ENCODE results near the gene UBL5.
"Not testable (repeated sequence)": the region's sequence is repeated elsewhere in the genome, so short reads cannot be mapped to it uniquely, and the experiment has no call there.

Gene UBL5

DNA sequence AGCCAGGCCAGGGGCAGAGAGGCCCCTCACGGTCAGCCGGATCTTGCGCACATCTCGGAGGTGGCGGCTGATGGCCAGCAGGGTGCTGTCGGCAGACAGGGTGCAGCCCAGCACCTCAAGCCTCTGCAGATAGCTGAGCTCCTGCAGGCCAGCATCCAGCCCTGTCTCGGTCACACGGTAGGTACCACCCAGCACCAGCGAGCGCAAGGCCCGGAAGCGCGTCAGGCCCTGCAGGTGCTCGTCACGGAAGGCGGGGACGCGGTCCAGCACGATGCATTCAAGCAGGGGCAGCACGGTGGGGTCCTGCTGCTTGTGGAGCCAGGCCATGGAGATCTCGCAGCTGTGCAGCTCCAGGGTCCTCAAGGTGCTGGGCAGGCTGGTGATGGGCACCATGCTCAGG lies 16.6 kb upstream of the UBL5 start:
- no peak for DNase-seq (ENCODE audit: low read depth in 2 of 2)

DNA sequence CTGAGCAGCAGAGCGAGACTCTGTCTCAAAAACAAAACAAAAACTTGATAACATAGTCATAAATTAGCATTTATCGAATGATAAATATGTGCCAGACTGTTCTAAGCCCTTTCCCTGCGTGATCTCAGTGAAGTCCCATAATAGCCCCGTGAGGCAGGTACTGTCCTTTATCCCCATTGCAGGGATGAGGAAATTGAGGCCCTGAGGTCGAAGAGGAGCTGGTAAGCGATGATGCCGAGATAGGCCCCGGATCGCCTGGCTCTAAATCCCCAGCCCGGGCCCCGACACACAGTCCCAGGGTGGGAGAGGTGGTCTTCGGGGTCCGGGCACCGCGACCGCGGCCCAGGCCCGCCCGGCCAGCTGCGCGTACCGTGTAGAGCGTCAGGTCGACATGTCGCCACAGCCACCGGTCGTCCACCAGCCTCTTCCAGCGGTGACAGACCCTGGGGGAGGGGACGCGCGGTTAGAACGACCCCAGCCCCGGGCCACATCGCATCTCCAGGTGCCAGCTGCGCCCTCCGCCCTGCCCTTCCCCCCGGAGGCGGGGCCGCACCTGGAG lies 9.5 kb upstream of the UBL5 start:
- DNase-seq (ENCODE audit: low read depth in 2 of 2), result no peak

DNA sequence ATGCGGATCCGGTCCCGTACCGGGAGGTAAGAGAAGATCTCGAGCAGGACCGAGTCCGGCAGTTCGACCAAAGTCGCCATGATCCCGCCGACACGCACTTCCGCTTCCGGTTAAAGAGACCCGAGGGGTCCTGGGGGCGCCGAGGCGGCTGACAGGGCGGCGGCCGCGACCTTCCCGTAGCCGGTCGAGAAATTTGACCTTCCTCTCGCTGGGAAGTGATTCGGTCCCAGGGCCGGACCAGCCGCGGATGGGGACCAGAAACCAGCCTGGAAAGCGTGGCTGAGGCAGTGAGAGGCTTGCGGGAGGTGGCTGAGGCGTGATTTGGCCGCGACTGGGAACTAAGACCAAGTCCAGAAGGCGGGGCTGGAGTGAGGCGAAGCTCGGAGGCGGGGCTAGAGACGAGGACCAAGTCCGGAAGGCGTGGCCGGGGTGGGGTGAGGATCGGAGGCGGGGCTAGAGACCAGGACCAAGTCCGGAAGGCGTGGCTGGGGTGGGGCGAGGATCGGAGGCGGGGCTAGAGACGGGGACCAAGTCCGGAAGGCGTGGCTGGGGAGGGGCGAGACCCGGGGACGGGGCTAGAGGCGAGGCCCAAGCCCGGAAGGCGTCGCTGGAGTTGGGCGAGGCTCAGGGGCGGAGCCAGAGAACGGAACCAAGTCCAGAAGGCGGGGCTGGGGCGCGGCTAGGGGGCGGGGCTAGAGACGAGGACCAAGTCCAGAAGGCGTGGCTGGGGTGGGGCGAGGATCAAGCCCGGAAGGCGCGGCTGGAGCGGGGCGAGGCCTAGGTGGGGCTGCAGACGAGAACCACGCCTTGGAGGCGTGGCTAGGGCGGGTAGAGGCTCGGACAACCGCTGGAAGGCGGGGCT lies 8.8 kb upstream of the UBL5 start, which contains the start of gene FBXL12:
TSS of gene FBXL12 (minus strand) at position 346 of the 862 bp plus-strand sequence. CDS start at position 80, 266 bp downstream.
- DNase-seq (ENCODE audit: low read depth in 2 of 2), result peak; percentile 100

DNA sequence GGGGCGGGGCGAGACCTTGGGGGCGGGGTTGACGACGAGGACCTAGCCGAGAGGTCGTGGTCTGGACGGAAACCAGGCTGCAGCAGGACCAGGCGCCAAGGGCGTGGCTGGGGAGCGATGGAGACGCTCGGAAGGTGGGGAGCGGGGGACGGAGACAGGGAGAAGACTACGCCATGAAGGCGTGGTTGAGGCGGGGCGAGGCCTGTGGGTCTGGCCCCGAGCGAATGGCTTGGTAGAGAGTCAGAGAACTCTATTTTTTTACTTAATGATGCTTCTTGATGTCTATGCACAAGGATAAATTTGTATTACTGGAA lies 8.2 kb upstream of the UBL5 start:
- DNase-seq (ENCODE audit: low read depth in 2 of 2), result no peak

DNA sequence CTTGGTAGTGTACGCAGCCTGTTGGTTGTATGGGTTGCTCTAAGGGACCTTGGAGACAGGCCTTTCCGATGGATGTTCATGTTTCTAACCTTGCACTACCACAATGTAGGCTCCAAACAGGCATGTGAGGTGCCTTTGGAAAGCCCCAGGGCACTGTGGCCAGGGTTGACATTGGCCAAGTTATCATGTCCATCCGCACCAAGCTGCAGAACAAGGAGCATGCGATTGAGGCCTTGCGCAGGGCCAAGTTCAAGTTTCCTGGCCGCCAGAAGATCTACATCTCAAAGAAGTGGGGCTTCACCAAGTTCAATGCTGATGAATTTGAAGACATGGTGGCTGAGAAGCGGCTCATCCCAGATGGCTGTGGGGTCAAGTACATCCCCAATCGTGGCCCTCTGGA lies 7.7 kb upstream of the UBL5 start:
- not testable (repeated sequence) for DNase-seq (ENCODE audit: low read depth in 2 of 2)

DNA sequence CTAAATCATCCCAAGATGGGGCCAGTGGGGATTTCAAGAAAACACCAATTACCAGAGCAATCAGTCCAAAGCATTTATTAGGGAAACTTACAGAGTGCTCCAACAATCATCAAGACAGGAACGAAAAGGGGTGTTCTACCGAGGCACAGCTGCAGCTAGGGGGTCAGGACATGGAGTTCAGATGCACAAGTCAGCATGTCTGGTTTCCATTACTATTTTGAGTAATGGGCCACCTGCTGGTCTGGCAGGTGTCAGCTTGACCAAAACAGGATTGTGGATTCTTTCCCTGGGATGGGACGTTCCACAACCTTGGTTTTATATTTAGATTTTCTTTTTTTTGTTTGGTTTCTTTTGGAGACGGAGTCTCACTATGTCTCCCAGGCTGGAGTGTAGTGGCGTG lies 3.9 kb upstream of the UBL5 start:
- DNase-seq (ENCODE audit: low read depth in 2 of 2), result no peak

DNA sequence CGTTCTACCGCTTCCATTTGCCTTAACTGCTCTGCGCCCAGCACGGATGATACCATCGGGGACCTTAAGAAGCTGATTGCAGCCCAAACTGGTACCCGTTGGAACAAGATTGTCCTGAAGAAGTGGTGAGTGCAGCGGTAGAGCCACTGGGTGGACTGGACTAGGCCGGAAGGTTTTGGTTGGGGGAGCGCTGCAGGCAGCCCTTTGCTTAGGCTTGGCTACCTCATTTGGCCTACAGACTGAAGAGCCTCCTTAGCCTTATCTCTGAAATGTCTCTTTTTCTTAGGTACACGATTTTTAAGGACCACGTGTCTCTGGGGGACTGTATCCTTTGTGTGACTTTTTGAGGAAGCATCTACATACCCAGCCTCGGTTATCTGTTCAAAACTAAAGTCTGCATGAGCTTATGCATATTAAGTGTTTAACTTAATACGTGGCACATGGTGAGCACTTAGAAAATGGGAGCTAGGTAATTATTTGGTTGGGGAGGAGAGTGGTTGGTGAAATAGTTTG lies 889 bp downstream of the UBL5 start:
- no peak for DNase-seq (ENCODE audit: low read depth in 2 of 2)

DNA sequence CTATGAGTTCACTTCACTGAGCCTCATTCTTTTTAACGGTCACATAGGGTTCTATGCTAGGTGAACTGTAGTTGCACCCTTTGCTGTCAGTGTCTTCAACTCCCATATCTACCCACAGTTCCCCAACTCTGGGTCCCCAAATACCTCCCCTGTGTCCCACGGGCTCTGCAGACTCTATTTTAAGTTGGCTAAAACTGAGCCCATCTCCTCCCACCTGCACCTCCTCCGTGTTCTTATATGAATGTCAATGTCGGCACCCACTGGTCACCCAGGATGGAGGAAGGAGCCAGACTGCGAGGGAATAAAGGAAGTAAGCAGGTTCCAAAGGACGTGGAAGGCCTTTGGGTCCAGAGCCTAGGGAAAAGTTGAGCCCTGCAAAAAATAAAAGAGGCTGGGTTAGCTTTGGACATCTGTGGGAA lies 6.6 kb downstream of the UBL5 start:
- DNase-seq (ENCODE audit: low read depth in 2 of 2), result no peak

DNA sequence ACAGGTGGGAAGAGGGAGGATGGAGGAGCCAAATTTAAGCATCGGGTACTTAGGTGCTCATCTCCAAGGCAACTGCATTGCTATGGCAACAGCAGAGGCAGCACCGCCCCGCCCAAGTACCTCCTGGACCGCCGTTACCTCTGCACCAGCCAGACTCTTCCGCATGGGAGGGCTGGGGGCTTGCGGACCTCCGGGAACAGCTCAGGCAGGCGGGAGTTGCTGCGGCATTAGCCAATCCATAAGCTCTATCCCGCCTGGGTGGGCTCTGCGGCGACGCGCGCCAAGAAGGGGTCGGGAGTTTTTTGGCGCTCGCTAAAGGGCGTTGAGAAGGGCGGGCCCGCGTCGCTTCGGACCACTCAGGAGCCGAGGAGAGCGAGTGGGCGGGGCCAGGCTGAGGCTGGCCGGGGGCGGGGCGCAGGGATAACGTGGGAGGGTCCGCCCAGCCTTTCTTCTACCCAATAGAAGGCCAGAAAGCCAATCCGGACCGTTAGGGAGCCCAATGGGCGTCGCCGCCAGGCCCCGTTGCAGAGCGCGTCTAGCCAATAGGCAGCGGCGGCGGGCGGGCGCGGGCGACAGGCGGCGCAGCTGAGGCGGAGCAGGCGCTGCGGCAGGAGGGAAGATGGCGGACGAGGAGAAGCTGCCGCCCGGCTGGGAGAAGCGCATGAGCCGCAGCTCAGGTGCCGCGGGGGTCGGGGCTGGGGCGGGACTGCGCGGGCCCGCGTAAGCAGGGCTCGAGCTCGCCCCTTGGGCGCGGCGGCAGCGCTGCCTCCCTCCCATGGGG lies 7.2 kb downstream of the UBL5 start, which contains the start of gene PIN1:
TSS of gene PIN1 (plus strand) at position 593 of the 781 bp plus-strand sequence. CDS start at position 620, 27 bp downstream.
- peak; percentile 98 to 99 for DNase-seq (ENCODE audit: low read depth in 2 of 2)

DNA sequence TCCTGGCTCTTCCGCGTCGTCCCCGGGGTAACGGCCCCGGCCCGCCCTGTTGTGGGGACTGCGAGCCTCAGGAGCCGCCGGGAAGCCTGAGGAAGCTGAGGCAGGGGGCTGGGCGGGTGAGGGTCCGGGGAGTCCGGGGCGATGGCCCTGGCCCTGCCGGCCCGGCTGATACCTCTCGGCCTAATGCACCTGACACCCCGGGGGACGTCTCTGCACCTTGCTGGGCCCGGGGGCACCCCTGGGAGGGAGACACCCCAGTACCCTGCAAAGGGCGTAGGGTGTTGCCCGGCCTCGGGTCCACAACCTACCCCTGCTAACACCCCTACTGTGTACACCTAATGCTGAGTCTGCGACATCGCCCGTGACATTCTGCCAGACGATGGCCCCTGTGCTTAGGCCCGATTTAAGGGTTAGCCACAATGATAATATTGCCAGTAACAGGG lies 7.8 kb downstream of the UBL5 start:
- no peak for DNase-seq (ENCODE audit: low read depth in 2 of 2)

DNA sequence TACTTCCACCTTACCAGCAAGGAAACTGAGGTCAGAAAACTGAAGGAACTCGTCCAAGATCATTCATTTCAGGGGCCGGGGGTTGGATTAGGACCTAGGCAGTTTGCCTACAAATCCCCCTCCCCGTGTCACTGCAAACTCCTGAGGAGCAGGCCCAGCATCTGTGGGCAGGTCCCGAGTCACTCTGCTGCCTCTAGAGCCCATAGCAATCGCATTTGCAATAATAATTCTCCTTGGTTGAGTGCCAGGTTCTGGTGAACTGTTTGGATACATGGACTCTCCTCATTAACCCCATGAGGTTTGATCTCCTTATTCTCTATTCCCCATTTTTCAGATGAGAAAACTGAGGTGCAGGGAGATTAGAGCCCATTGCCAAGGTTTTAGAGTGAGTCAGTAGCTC lies 8.3 kb downstream of the UBL5 start:
- DNase-seq (ENCODE audit: low read depth in 2 of 2), result no peak

DNA sequence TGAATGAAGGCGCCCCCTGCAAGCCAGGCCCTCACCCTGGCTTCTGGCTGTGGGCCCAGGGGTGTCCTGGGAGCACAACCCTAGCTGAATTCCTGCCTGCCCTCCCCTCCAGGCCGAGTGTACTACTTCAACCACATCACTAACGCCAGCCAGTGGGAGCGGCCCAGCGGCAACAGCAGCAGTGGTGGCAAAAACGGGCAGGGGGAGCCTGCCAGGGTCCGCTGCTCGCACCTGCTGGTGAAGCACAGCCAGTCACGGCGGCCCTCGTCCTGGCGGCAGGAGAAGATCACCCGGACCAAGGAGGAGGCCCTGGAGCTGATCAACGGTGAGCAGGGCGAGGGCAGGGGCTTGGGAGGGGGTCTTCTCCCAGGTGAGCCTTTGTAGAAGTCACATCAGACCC lies 10.6 kb downstream of the UBL5 start:
- DNase-seq (ENCODE audit: low read depth in 2 of 2), result no peak

DNA sequence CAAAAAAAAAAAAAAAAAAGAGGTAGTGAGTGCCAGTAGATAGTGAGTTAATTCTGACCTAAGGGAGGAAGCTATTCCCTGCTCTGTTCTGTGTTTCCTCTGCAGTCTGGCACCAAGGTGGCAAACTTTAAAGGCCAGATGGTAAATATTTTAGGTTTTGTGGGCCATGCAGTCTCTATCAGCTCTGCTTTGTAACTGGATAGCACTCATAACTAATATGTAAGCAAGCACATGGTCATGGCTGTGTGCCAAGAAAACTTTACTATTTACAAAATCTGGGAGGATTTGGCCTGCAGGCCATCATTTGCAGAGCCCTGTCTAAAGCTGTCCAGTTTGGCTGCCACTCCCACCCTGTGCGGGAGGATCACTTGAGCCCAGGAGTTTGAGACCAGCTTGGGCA lies 11.7 kb downstream of the UBL5 start:
- no peak for DNase-seq (ENCODE audit: low read depth in 2 of 2)

DNA sequence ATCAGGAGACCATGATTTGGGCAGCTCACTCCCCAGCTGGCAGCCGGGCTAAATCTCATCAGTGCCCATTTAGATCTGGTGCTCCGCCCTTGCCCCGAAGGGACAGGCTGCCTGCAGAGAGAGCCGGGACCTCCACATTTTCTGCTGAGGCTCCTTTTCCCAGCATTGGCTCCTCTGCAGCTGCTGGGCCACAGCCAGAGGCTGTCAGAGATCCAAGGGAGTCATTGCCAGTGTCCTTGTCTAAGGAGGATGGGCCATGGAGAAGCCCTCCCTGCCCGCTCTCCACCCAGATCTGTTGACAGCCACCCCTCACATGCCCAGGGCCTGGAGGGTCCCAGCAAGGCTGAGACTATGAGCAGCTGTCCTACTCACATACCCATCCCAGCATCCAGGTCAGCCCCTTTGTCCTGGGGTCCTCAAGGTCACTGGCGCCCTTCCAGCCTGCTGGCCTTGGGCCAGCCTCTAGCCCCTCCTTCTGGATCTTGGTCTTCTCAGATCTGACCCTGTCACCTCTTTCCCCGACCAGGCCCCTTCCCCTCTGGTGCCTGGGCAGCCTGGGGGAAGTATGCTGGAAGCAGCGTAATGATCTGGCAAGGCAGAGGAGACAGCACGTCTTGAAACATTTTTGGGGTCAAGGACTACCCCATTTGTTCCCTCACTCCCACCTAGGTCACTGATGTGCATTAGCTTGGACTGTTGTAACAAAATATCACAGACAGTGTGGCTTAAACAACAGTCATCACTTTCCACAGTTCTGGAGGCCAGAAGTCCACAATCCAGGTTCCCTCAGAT lies 15.3 kb downstream of the UBL5 start:
- no peak for DNase-seq (ENCODE audit: low read depth in 2 of 2)

DNA sequence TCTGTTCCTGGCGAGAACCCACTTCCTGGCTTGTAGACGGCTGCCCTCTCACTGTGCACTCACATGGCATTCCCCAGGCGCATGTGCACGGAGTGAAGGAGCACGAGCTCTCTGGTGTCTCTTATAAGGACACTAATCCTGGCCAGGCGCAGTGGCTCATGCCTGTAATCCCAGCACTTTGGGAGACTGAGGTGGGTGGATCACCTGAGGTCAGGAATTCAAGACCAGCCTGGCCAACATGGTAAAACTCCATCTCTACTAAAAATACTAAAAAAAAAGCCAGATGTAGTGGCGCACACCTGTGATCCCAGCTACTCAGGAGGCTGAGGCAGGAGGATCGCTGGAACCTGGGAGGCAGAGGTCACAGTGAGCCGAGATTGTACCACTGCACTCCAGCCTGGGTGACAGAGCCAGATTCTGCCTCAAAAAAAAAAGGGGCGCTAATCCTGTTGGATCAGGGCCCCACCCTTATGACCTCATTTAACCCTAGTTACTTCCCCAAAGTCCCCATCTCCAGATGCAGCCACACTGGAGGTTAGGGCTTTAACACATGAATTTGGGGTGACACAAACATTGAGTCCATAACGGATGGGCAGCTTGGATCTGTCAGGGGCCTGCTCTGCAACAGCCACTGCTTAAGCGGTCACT lies 16.0 kb downstream of the UBL5 start:
- not testable (repeated sequence) for DNase-seq (ENCODE audit: low read depth in 2 of 2)

DNA sequence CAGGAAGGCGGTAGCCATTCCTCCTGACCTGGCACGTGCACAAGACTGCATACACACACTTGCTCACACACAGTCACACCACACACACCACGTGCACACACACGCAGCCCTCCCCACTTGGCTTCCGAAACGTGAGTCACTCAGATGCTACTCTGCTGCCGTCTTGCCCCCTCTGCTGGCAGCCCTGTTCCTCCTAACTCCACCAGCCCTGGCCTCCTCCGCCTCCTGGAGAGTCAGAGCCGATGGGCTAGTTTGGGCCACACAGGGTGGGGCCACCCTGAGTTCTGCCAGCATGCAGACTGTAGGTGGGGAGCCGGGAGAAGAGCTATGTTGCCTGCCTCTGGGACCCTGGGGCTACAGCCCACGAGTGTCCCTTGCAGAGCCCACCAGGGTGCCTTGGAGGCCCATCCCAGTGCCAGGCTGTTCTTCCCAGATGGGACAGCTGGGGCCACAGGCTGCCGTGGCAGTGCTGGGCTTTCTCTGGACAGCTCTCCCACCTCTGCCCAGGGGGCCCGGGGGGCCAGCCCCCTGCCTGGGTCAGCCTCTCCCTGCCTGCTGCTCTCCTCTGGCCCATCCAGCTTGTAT lies 19.5 kb downstream of the UBL5 start:
- peak; percentile 44 to 57 for DNase-seq (ENCODE audit: low read depth in 2 of 2)

DNA sequence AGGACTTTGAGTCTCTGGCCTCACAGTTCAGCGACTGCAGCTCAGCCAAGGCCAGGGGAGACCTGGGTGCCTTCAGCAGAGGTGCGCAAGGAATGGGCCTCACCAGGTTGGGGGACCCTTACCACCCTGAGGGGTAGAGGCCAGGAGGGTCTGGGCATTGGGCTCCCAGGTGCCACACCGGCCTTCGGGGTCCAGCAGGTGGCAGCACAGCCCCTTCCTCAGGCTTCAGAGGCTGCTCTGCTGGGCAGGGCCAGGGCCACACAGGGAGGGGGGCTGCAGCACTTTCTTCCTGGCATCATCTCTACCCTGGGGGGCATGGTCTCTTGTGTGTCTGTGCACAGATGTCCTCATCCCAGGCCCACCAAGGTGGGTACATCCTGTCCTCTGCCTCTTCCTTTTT lies 20.3 kb downstream of the UBL5 start:
- DNase-seq (ENCODE audit: low read depth in 2 of 2), result no peak

DNA sequence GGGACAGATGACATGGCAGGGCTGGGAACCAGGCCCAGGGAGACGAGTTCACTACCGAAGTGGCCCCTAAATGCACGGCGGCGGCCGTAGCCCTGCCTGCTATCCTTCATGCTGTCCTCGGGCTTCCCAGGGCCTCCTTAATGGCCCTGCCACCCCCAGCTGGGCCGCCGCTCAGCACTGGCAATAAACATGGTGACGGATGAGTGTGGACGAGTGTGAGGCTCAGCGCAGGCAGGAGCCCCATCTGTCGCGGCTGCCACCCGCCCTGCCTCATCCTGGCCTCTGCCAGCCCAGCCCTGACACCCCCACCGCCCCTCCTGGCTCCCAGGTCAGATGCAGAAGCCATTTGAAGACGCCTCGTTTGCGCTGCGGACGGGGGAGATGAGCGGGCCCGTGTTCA lies 21.0 kb downstream of the UBL5 start:
- DNase-seq (ENCODE audit: low read depth in 2 of 2), result no peak

DNA sequence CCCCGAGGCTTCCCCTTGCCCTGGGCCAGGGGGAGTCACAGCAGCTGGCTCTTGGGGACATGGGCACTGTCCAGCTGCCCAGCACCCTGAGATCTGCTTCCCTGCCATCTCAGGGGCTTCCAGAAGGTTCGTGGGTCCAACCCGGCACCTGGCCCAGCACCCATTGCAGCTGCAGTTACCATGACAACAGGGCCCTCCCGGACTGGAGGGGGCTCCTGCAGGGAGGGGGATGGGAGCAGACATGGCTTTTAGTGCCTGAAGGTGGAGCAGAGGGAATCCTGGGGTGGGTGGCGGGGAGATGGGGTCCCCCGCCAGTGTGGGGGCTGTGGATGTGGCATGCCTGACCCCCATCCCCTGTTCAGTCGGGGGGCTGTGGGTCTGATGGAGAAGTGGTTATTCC lies 22.1 kb downstream of the UBL5 start:
- no peak for DNase-seq (ENCODE audit: low read depth in 2 of 2)

DNA sequence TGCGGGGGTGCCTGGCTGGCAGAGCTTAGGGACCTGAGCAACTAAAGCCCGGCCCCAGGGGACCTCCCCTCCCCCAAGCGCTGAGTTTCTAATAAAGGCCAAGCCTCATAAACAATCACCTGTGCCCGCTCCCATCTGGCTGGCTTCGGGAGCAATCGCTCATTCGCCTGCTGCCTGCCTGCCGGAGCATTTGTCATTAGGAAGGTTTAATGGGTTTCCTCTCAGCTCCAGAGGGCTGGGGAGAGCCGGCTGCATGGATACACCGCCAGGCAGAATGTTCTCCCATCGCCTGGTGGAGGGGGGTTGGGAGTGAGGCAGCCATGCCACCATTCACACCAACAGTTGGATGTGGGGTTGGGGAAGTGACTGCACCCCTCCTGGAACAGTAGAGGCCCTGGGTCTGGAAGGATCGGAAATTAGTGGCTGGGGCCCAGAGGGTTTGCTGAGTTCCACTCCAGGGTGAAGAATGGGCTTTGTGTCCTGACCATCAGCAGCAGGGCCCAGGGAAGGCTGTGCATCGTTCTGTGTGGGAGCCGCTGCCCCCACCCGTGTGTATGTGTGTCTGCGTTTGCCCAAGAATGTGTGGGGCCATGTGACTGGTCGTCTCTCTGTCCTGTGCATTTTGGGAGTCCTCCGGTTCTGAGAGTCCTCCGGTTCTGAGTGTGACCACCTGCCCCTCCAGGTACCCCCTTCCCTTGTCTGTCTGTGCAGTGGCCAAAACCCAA lies 22.7 kb downstream of the UBL5 start:
- DNase-seq (ENCODE audit: low read depth in 2 of 2), result no peak

Measured in stimulated activated CD4-positive, alpha-beta T cell treated with anti-CD3 and anti-CD28 coated beads, Interleukin-15, amount 100 ng/mL, for 48 hours (primary cell).